ENCODE results near the gene OGG1. TPM values are rescaled to one million over a fixed set of nuclear protein-coding genes. Genes with fewer than 3 reads are reported as not detected.

OGG1 gene
- total and polyA plus RNA-seq, 9 of the 15 experiments (the other 6 are each of a cell fraction or from before 2014, with no cell fraction given): 6.6 to 33.0 (median 24.4) TPM

- TF ChIP-seq NCOA1 (IDR thresholded peaks at IDR 0.05; ENCODE audit: low read depth) (no peak; the same call in 1 of the 2 replicates), ZNF445 (CRISPR knock-in tag; IDR thresholded peaks at IDR 0.05; ENCODE audit: low read depth) (no peak), HES1 (IDR thresholded peaks at IDR 0.05; ENCODE audit: low read depth) (no peak), SMARCA5 (IDR thresholded peaks at IDR 0.05) (no peak), SETDB1 (IDR thresholded peaks at IDR 0.05; ENCODE audit: low read length) (no peak), POU5F1 (IDR thresholded peaks at IDR 0.05; ENCODE audit: borderline replicate concordance, low read depth, low read length, partially characterized antibody) (no peak), DACH1 (IDR thresholded peaks at IDR 0.05; ENCODE audit: partially characterized antibody) (no peak), HNRNPH1 (optimal IDR thresholded peaks at IDR 0.05; ENCODE audit: low read depth, low read length) (no peak), CREB1 (IDR thresholded peaks at IDR 0.05) (peak; percentile 37; the same call in 1 of the 2 replicates), CREB1 (CRISPR knock-in tag; IDR thresholded peaks at IDR 0.05) (no peak), ID3 (CRISPR knock-in tag; IDR thresholded peaks at IDR 0.05) (no peak), ID3 (tag; IDR thresholded peaks at IDR 0.05) (no peak), ZNF224 (CRISPR knock-in tag; IDR thresholded peaks at IDR 0.05) (no peak), EZH2 (IDR thresholded peaks at IDR 0.05; ENCODE audit: borderline replicate concordance, low read depth, low read length) (no peak), CGGBP1 (CRISPR knock-in tag; IDR thresholded peaks at IDR 0.05) (no peak), OTX1 (CRISPR knock-in tag; IDR thresholded peaks at IDR 0.05) (0 out of 2 replicates have a peak, but pooled peaks have one; percentile 11), BRF2 (IDR thresholded peaks at IDR 0.05; ENCODE audit: borderline replicate concordance, insufficient read depth, insufficient read length) (no peak), POLR2A (conservative IDR thresholded peaks at IDR 0.05) (peak; percentile 93), ILK (tag; IDR thresholded peaks at IDR 0.05; ENCODE audit: borderline replicate concordance, low read depth) (no peak), HBP1 (CRISPR knock-in tag; IDR thresholded peaks at IDR 0.05) (no peak), CHD2 (IDR thresholded peaks at IDR 0.05; ENCODE audit: low read depth, low read length) (peak; percentile 98), ZNF830 (CRISPR knock-in tag; IDR thresholded peaks at IDR 0.05) (no peak), SRSF7 (optimal IDR thresholded peaks at IDR 0.05; ENCODE audit: low read depth, low read length) (no peak), HSF4 (CRISPR knock-in tag; IDR thresholded peaks at IDR 0.05; ENCODE audit: borderline replicate concordance) (no peak), BHLHE40 (IDR thresholded peaks at IDR 0.05; ENCODE audit: low read length) (peak; percentile 94), ZBTB43 (CRISPR knock-in tag; IDR thresholded peaks at IDR 0.05) (no peak)
These were observed 42.8 kb downstream of the OGG1 start, which contains the start of the genes ARPC4 and TADA3 (continued) for GRCh38 chr3:9792405-9793160.
